Upper lobe of left lung (tissue), 6 donors: ENCODE data around the gene GLI3. TPM values are rescaled to one million over a fixed set of nuclear protein-coding genes. Genes with fewer than 3 reads are reported as not detected.

ENCODE experiments used
- ATAC-seq, 2 donors: fragments of 200-7000 bp; cut with Tn5 transposase; one replicate each; pipeline ENCODE4 v1.9.1; 2022; ENCODE audit warnings: mild to moderate bottlenecking in 2 of 2, moderate library complexity in 2 of 2; ENCODE audit not compliant: low FRiP score in 2 of 2
- DNase-seq, 2 donors: peaks; one replicate each; pipeline ENCODE4 v3.0.0-alpha.2; 2019 to 2020
- H3K27ac ChIP-seq, 4 donors: fragments of 200-600 bp; sonication (generic); one replicate each; pipeline ENCODE4 v1.5.1; 2016 to 2019
- H3K27me3 ChIP-seq, 4 donors: fragments of 200-600 bp; sonication (generic); one replicate each; pipeline ENCODE4 v1.5.1; 2017 to 2019
- H3K36me3 ChIP-seq, 4 donors: fragments of 200-600 bp; sonication (generic); one replicate each; pipeline ENCODE4 v1.5.1; 2016 to 2019
- H3K4me1 ChIP-seq, 4 donors: fragments of 200-600 bp; sonication (generic); one replicate each; pipeline ENCODE4 v1.5.1; 2018 to 2019
- H3K4me3 ChIP-seq, 4 donors: fragments of 200-600 bp; sonication (generic); one replicate each; pipeline ENCODE4 v1.5.1; 2017 to 2019; ENCODE audit warnings: mild to moderate bottlenecking in 2 of 4, moderate library complexity in 1 of 4
- H3K9me3 ChIP-seq, 4 donors: fragments of 200-600 bp; sonication (generic); one replicate each; pipeline ENCODE4 v1.5.1; 2018 to 2019
- CTCF ChIP-seq, 6 experiments: fragments of 450-650 bp in 4 of 6; fragments of 200-600 bp in 2 of 6; sonication (generic) in 2 of 6; IDR thresholded peaks; one replicate each; pipeline ENCODE4 v1.5.1; 2016 to 2019; ENCODE audit warnings: antibody characterized with exemption in 6 of 6
- EP300 ChIP-seq, 4 donors: sonication (generic); formaldehyde crosslinking; IDR thresholded peaks; one replicate each; pipeline ENCODE4 v1.5.1; 2017; ENCODE audit warnings: antibody characterized with exemption in 4 of 4, control low read depth in 2 of 4
- POLR2A ChIP-seq, 4 donors: fragments of 450-650 bp; IDR thresholded peaks; one replicate each; pipeline ENCODE4 v1.5.1; 2016 to 2017; ENCODE audit warnings: antibody characterized with exemption in 4 of 4, mild to moderate bottlenecking in 2 of 4
- POLR2AphosphoS5 ChIP-seq, 2 donors: sonication (generic); formaldehyde crosslinking; IDR thresholded peaks; one replicate each; pipeline ENCODE4 v1.5.1; 2017; ENCODE audit warnings: antibody characterized with exemption in 2 of 2
- WGBS, 2 donors: methylation state at CpG; one replicate each; pipeline ENCODE4 v1.1.5; 2017 to 2018; 5-methylcytosine and 5-hydroxymethylcytosine counted together
- total RNA-seq, 6 donors: library from RNA; depleted of rRNA in 4 of 6; stranded (reverse); fragments of >200 nt in 4 of 6; gene quantifications; one replicate each; pipeline versions ENCODE4 v1.1.0 to v1.2.1, GENCODE V29; 2016 to 2021
- donor health status: DM: no; HTN: no; CAD: no; lungs with moderate emphysema.
- donor health status: DM: no; HTN: yes; CAD: no; lungs with severe emphysema.

The GLI3 gene
- total RNA-seq, 6 donors from 2014 or later = 5.2 to 19.4 (median 14.9) TPM

GRCh38 chr7:42021631-42022030 lies 215.4 kb downstream of the GLI3 start:
- no peak overlapping the region for H3K27ac ChIP-seq
- 70 to 73% methylated on average over 3 of the region's 3 CpGs for WGBS, 2 donors
- no peak for ATAC-seq

GRCh38 chr7:42020061-42020460 lies 216.9 kb downstream of the GLI3 start:
- H3K4me1 ChIP-seq = peaks cover 0 to 4% (median 0%) of the 10 kb centered on the region in 4 donors
- no peak overlapping the region for H3K4me3 ChIP-seq
- TF ChIP-seq CTCF (IDR thresholded peaks at IDR 0.05) (no peak), POLR2A (IDR thresholded peaks at IDR 0.05) (no peak)
- no peaks in the 10 kb centered on the region for H3K27me3 ChIP-seq
- H3K9me3 ChIP-seq = no peaks in the 10 kb centered on the region
- H3K36me3 ChIP-seq = peaks cover 0 to 7% (median 0%) of the 10 kb centered on the region in 4 donors
- DNase-seq (no peak), ATAC-seq (no peak)
- H3K27ac ChIP-seq = no peak overlapping the region
- WGBS, 2 donors = 65 to 73% methylated on average over 7 of the region's 7 CpGs

More at GRCh38 chr7:42021631-42022030, 215.4 kb downstream of the GLI3 start:
- DNase-seq = no peak
- TF ChIP-seq POLR2A (IDR thresholded peaks at IDR 0.05) (no peak), POLR2AphosphoS5 (IDR thresholded peaks at IDR 0.05) (no peak), EP300 (IDR thresholded peaks at IDR 0.05) (no peak), CTCF (IDR thresholded peaks at IDR 0.05) (no peak)
- H3K9me3 ChIP-seq = no peaks in the 10 kb centered on the region
- H3K36me3 ChIP-seq = peaks cover 0 to 19% (median 4%) of the 10 kb centered on the region in 4 donors
- H3K4me1 ChIP-seq = peaks cover 0 to 4% (median 0%) of the 10 kb centered on the region in 4 donors
- no peak overlapping the region for H3K4me3 ChIP-seq
- no peaks in the 10 kb centered on the region for H3K27me3 ChIP-seq

- TF ChIP-seq EP300 (IDR thresholded peaks at IDR 0.05) = no peak
- TF ChIP-seq POLR2A (IDR thresholded peaks at IDR 0.05) = no peak
- no peak for TF ChIP-seq CTCF (IDR thresholded peaks at IDR 0.05)
- TF ChIP-seq POLR2AphosphoS5 (IDR thresholded peaks at IDR 0.05) = no peak
- Histone ChIP-seq H3K9me3 (peaks cover 0 to 7% (median 6%) of the 10 kb centered on the region in 4 donors), H3K27me3 (no peaks in the 10 kb centered on the region), H3K4me1 (peaks cover 0 to 4% (median 0%) of the 10 kb centered on the region in 4 donors), H3K36me3 (no peaks in the 10 kb centered on the region), H3K4me3 (no peak overlapping the region), H3K27ac (no peak overlapping the region)
- 63 to 65% methylated on average over 15 of the region's 15 CpGs for WGBS, 2 donors
- DNase-seq (no peak), ATAC-seq (no peak)
These were observed 219.5 kb downstream of the GLI3 start for GRCh38 chr7:42017349-42017986.

GRCh38 chr7:42016517-42016916 lies 220.5 kb downstream of the GLI3 start:
- no peaks in the 10 kb centered on the region for H3K27me3 ChIP-seq
- 95 to 99% methylated on average over 3 of the region's 3 CpGs for WGBS, 2 donors
- no peak overlapping the region for H3K27ac ChIP-seq
- peaks cover 0 to 4% (median 0%) of the 10 kb centered on the region in 4 donors for H3K4me1 ChIP-seq
- no peak for ATAC-seq
- H3K36me3 ChIP-seq = no peaks in the 10 kb centered on the region
- DNase-seq = no peak
- H3K9me3 ChIP-seq = peaks cover 0 to 7% (median 6%) of the 10 kb centered on the region in 4 donors
- no peak overlapping the region for H3K4me3 ChIP-seq
- TF ChIP-seq EP300 (IDR thresholded peaks at IDR 0.05) = no peak
- no peak for TF ChIP-seq POLR2AphosphoS5 (IDR thresholded peaks at IDR 0.05)
- TF ChIP-seq POLR2A (IDR thresholded peaks at IDR 0.05) = no peak
- TF ChIP-seq CTCF (IDR thresholded peaks at IDR 0.05) = no peak
